Measurements from ENCODE around the gene TRPC6.

Gene TRPC6

DNA sequence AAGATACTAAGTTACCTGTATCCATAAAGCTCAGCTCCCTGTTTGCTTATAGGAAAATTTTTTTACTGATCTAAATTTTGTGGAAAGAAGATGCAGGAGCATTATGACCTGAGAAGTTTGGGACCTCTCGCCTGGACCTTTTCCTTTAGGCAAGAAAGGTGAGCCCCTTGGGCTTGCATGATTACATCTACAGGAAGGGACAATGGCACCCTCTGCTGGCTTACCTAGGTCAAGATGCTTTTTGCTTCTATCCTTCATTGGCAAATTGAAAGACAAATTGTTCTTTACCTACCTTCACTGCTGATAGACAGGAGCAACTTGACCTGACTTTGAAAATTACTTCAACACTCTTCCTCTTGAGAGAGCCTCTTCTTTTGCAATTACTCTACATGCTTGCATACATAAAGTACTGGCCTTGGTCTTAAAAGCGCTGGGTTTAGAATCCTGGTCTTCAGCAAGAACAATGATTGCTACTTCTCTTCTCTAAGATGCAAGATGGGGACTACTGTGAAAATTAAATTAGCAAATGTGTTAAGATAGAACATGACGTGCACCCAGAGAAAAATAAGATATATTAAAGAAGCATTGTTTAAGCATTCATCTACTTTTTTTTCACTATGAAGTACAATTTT is 147.2 kb downstream of the TRPC6 start:
- TF ChIP-seq, protein P1, sequence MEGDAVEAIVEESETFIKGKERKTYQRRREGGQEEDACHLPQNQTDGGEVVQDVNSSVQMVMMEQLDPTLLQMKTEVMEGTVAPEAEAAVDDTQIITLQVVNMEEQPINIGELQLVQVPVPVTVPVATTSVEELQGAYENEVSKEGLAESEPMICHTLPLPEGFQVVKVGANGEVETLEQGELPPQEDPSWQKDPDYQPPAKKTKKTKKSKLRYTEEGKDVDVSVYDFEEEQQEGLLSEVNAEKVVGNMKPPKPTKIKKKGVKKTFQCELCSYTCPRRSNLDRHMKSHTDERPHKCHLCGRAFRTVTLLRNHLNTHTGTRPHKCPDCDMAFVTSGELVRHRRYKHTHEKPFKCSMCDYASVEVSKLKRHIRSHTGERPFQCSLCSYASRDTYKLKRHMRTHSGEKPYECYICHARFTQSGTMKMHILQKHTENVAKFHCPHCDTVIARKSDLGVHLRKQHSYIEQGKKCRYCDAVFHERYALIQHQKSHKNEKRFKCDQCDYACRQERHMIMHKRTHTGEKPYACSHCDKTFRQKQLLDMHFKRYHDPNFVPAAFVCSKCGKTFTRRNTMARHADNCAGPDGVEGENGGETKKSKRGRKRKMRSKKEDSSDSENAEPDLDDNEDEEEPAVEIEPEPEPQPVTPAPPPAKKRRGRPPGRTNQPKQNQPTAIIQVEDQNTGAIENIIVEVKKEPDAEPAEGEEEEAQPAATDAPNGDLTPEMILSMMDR (IDR thresholded peaks at IDR 0.05; ENCODE audit: extremely low read depth, missing control alignments), result peak; percentile 50
- peak; percentile 29 for DNase-seq (ENCODE audit: low spot score)

DNA sequence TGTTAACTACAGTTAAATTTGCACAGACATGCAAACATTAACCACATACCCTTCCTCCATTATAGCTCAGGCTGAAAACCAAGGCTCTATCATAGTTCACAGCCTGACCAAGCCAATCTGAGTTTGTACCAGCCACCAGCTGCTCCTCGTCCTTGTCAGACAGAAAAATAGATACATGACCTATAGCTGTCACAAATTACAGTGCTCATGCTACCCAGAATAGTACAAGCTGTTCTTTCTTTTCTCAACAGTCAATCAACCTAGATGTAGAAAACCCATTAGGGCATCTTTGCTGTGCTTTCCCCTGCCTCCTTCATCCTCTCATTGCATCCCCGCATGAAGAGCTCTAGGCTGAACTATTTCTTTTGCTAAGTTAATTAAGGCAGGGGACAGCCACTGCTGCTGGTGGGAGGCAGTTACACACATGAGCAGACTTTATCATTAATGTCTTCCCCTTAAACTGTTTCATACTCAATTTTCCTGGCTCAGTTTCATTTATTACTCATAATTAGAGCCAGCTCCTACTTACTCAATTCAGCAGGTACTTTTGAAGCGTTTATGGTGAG is 148.3 kb downstream of the TRPC6 start:
- no peak for DNase-seq (ENCODE audit: low spot score)

DNA sequence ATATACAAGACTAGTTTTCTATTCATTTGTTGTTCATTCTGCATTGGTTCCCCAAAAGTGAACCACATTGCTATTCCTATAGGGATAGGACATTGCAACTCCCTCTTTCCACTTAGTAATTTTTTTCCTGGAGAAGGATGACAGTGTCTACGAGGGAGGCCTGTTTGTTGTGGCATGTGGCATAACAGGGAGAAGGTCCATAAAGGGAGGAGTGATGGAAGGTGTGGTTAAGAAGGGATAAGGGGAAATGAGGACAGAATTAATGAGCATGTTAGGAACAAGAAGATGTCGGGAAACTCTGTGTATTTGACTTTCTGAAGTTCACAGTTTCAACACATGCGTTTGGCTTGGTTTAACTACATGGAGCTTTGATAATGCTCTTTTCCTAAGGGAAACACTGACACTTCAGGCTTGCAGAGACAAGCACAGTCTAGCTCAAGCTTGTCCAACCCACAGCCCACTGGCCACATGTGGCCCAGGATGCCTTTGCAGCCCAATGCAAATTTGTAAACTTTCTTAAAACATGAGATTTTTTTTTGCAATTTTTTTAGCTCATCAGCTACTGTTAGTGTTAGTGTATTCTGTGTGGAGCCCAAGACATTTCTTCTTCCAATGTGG is 149.7 kb downstream of the TRPC6 start:
- DNase-seq (ENCODE audit: low spot score), result no peak
- TF ChIP-seq, protein P1 (IDR thresholded peaks at IDR 0.05; ENCODE audit: extremely low read depth, missing control alignments), result no peak

More for the DNA sequence above, 148.3 kb downstream of the TRPC6 start:
- TF ChIP-seq, protein P1 (IDR thresholded peaks at IDR 0.05; ENCODE audit: extremely low read depth, missing control alignments), result no peak

DNA sequence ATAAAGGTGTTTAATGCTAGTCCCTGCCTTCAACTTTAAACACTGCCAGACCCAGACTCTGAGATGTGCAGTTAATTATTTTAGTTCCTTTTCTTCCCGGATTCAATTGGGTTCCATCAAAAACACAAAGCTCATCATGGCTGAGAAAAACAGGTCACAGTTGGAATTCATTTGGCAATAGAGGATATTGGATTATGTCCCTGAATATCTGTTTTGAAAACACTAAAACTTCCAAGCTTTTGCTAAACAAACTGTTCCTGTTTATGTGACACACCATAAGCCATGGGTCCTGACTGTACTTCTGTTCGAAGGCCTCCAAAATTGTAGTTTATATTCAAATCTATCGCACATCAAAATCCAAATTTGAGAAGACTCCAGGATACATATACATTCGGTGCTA is 150.7 kb downstream of the TRPC6 start:
- TF ChIP-seq, protein P1 (IDR thresholded peaks at IDR 0.05; ENCODE audit: extremely low read depth, missing control alignments), result no peak
- DNase-seq (ENCODE audit: low spot score), result no peak

DNA sequence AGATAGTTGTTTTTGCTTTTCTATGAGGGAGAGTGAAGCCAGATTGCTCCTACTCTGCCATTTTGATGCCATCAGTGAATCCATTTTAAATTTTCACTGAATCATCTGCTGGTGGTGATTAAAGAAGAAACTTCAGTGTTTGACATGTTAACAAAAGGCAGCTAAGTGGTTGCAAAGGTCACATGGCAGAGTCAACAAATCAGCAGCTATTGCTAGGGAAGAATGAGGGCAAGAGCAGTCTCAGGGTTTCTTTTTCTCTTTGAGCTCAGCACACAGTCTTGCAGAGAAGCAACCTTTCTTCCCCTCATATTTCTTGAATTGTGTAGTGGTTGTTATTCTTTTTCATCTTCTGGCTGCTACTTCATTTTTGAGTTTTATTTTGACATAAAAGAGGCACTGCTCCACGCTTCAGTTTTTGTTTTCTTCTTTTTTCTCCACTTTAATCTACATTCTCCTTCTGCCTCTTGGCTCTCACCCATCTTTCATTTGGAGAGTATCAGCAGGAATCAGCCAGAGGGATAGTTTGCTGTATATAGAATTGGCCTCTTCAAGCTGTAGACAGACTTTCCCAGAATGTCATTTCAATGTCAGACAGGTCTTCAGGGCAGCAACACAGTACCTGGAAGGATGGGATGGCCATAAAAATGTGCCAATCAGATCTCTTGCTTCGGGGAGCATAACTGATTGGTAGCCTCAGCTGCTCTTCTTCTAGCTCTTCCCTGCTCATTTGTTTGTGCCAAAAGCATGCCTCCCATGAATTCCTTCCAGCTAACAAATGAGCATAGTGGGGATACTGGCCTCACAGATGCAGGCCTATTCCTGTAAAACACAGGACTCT is 153.9 kb downstream of the TRPC6 start:
- TF ChIP-seq, protein P1 (IDR thresholded peaks at IDR 0.05; ENCODE audit: extremely low read depth, missing control alignments), result no peak
- no peak for DNase-seq (ENCODE audit: low spot score)

DNA sequence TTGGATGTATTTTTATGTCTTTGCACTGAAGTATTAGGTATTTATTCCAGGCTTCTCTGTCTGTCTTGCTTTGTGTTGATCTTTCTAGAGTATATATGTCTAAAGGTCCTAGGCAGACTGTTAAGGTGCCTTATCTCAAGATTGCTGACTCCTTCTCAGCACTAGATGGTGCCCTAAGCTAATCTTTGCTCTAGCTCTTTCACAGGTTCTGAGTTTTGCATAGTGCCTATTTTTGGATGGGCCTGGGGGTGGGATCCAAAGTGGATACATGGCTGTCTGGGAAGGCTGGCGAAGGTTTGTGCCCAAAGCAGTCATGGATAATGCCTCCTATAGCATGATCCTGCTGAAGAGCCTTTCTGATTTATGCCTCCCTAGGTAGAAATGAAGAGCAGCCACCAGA is 154.9 kb downstream of the TRPC6 start:
- no peak for DNase-seq (ENCODE audit: low spot score)
- TF ChIP-seq, protein P1 (IDR thresholded peaks at IDR 0.05; ENCODE audit: extremely low read depth, missing control alignments), result no peak

DNA sequence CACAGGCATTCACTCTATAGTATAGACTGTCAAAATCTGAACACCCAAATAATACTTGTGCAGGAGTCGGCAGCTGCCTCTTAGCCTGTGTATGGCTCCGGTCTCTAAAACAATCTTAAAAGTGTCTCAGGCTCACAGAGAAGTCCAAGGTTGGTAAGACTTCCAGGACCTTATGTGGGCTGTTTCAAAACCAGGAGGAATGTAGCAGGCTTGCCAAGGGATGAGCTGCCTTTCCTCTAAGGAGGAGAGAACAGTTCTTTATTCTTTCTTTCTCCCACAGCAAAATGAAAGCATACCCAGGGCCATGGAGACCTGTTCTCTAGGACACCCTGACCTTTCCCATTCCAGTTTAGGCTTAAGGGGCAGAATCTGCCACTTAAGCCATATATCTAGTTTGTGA is 176.5 kb downstream of the TRPC6 start:
- TF ChIP-seq, protein P1 (IDR thresholded peaks at IDR 0.05; ENCODE audit: extremely low read depth, missing control alignments), result no peak
- no peak for DNase-seq (ENCODE audit: low spot score)

Data from GM20000 (cell line).